ENCODE data around the gene NOTUM.

NOTUM gene

GRCh38 chr17:81948635-81949378 is 12.2 kb downstream of the NOTUM start:
- no peak for TF ChIP-seq CTCF (IDR thresholded peaks at IDR 0.05; ENCODE audit: low read depth, low read length, missing control alignments)
- no peak for DNase-seq (ENCODE audit: extremely low read depth, low read depth)
- no peak overlapping the region for H3K4me3 ChIP-seq (replicated peaks; ENCODE audit: low read depth, low read length)

- no peak within 1 kb of the TSS for H3K4me3 ChIP-seq (replicated peaks; ENCODE audit: low read depth, low read length)
- no peak for DNase-seq (ENCODE audit: extremely low read depth, low read depth)
- no peak for TF ChIP-seq CTCF (IDR thresholded peaks at IDR 0.05; ENCODE audit: low read depth, low read length, missing control alignments)
These were observed 13.8 kb downstream of the NOTUM start, which contains the start of gene MYADML2 for GRCh38 chr17:81947189-81947588. Gene MYADML2, minus strand, starts transcription at chr17:81947233. Its CDS starts 5,492 bp downstream, at chr17:81941741.

- TF ChIP-seq CTCF (IDR thresholded peaks at IDR 0.05; ENCODE audit: low read depth, low read length, missing control alignments), result no peak
- no peak for DNase-seq (ENCODE audit: extremely low read depth, low read depth)
- H3K4me3 ChIP-seq (replicated peaks; ENCODE audit: low read depth, low read length), result no peak overlapping the region
These were observed 16.1 kb downstream of the NOTUM start for GRCh38 chr17:81944858-81945257.

- no peak for TF ChIP-seq CTCF (IDR thresholded peaks at IDR 0.05; ENCODE audit: low read depth, low read length, missing control alignments)
- no peak for DNase-seq (ENCODE audit: extremely low read depth, low read depth)
- H3K4me3 ChIP-seq (replicated peaks; ENCODE audit: low read depth, low read length), result no peak overlapping the region
These were observed 18.8 kb downstream of the NOTUM start for GRCh38 chr17:81942167-81942553.

GRCh38 chr17:81941484-81942166 is 19.4 kb downstream of the NOTUM start:
- TF ChIP-seq CTCF (IDR thresholded peaks at IDR 0.05; ENCODE audit: low read depth, low read length, missing control alignments), result no peak
- no peak for DNase-seq (ENCODE audit: extremely low read depth, low read depth)
- H3K4me3 ChIP-seq (replicated peaks; ENCODE audit: low read depth, low read length), result no peak overlapping the region

- TF ChIP-seq CTCF (IDR thresholded peaks at IDR 0.05; ENCODE audit: low read depth, low read length, missing control alignments), result no peak
- no peak overlapping the region for H3K4me3 ChIP-seq (replicated peaks; ENCODE audit: low read depth, low read length)
- DNase-seq (ENCODE audit: extremely low read depth, low read depth), result no peak
These were observed 20.2 kb downstream of the NOTUM start for GRCh38 chr17:81940538-81941483.

Measured in HFF-Myc (cell line).